GM18951 (cell line): ENCODE measurements around the gene PGM1.

Source experiments
- POLR2A ChIP-seq: IDR thresholded peaks from 4 replicates; pipeline ENCODE4 v1.6.1; 2011; ENCODE audit warnings: mild to moderate bottlenecking; ENCODE audit not compliant: insufficient read length, insufficient read depth; ENCODE audit errors: extremely low read depth
- in situ Hi-C: fragments of 300-500 bp; cut with MboI; formaldehyde crosslinking; loops from one replicate; pipeline ENCODE4 v1.12.0; 2022; ENCODE audit warnings: low sequenced_read_pairs, mixed read lengths, inconsistent platforms; ENCODE audit not compliant: unreplicated experiment

The PGM1 gene

DNA sequence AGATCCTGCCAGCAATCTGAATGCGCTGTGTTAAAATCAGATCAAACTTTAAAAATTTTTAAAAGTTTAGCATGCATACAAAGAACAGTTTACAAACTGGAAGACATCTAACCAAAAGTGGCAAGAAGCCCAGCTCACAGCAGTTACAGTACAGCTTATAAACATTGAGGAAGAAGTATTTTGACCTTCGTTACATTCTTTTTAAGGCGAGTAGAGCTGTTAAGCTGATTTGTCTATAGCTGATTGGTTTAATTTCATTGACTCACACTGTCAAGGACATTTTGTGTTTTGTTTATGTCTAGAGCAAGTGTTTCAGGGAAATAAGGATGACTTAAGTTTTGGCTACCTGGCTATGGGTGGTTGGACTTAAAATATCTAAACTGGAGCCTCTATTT, 3.0 kb upstream of the PGM1 start:
- no peak for TF ChIP-seq POLR2A
- in situ Hi-C loops = no loop called here

DNA sequence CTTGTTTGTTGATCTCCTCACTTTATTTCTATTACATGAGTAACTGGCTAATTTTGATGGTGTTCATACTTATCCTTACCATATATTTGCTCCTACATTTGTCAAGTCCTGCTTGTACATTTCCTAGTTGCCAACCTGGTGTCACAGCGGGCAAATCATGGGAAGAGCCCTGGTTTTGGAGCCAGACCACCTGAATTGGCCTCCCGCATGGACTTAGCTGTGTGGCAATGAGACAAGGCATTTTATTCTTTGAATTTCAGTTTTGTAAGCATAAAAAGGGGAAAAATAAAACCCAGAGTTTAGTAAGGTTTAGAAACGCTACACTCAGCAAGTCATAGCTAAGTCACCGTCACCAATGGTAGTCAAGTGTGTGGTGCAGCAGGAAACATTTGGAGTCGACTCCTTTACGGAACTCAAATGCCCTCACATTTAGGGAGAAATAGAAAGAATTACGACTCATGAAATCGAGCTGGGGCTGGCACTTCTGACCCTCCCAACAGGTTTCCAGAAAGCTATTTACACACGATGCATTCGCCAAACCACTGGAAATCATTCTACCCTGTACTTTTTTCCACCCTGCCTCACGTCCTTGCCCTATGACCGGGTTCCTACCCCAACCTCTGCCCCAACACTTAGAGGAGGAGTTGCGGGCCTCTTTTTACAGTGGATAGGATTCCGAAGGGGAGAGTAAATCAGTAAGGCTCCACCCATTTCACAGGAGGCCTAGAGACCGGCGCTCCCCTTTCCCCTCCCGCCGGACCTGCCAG, 492 bp upstream of the PGM1 start:
- in situ Hi-C loops = no loop called here
- TF ChIP-seq POLR2A = no peak

- peak; percentile 27 for TF ChIP-seq POLR2A
- in situ Hi-C loops = no loop called here
Observed at GRCh38 chr1:63593886-63594605, 835 bp downstream of the PGM1 start.

GRCh38 chr1:63595435-63595834, 2.2 kb downstream of the PGM1 start:
- TF ChIP-seq POLR2A = no peak
- in situ Hi-C loops = no loop called here

DNA sequence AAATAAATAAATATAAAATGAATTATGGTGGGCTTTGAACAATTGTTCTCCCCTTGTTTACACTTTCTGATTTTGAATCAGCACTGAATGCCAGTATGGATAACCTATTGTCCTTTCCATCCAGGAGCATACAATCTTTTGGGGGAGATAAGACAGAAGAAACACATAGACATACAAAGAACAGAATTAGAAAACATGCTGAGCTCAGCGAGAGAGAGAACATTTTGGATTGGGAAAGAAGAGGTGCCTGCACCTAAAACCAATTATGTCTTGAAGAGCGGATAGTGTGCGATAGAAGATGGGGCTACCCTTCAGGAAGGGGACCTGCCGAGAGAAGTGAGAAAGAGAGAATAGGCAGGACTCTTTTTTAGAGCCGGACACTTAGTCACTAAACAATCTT, 6.6 kb downstream of the PGM1 start:
- in situ Hi-C loops = no loop called here
- no peak for TF ChIP-seq POLR2A

GRCh38 chr1:63600248-63600647, 7.0 kb downstream of the PGM1 start:
- TF ChIP-seq POLR2A = no peak
- in situ Hi-C loops = no loop called here

DNA sequence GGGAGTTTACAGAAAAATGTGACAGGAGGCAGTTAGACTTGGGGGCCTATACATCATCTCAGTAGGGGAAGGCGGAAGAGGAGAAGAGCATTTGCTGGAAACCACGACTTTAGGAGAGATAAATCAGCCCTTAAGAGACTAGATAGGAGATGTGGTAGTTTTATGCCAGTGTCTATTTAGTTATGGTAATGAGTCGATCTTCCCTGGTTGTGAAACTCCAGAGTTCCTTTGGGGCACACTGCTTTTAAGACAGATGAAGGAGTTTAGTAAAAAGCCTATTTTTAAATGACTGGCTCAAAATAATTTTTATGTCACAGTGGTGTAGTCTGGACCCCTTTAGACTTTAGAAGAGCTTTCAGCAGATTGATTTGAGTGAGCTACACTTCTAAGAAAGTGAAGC, 7.8 kb downstream of the PGM1 start:
- in situ Hi-C loops = no loop called here
- TF ChIP-seq POLR2A = no peak

- TF ChIP-seq POLR2A = no peak
Observed at GRCh38 chr1:63601463-63601862, 8.3 kb downstream of the PGM1 start.

DNA sequence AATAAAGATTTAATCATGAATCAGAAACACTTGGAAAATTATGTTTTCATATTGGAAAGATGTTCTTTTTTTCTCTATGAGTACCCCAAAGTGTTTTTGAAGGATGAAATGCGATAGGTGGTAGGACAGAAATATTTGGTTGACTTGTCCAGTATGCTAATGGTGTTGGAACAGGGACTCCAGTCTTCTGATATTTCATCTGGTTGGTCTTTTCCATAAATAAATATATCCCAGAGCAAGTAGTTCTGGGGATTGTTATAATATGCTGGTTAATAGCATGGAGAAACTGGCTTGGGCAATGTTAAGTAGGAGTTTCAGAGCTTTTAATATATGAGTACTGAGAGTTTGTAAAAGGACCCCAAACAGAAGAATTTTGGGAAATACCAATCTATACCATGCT, 8.7 kb downstream of the PGM1 start:
- no peak for TF ChIP-seq POLR2A
- in situ Hi-C loops = no loop called here

More at GRCh38 chr1:63601463-63601862, 8.3 kb downstream of the PGM1 start:
- in situ Hi-C loops = no loop called here

GRCh38 chr1:63602629-63603028, 9.4 kb downstream of the PGM1 start:
- TF ChIP-seq POLR2A = no peak
- in situ Hi-C loops = no loop called here

GRCh38 chr1:63603810-63604209, 10.6 kb downstream of the PGM1 start:
- in situ Hi-C loops = no loop called here
- TF ChIP-seq POLR2A = no peak

DNA sequence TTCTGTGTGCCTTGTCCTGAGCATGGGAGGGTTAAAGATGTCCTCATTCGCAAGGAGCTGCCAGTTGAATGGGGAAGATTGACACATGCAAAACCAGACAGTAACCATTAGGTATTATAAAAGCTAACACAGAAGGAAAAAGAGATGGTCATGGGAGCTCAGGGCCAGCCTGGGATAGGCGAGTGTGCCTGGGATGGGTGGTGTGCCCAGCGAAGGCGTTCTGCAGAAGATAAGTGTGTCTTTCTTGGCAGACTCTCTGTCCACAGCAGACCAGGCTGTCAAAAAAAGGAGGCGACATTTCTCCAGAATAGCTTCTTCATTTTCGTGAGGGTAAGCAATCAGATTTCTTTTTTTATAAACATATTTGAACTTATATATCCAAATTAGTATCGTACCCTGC, 14.1 kb downstream of the PGM1 start:
- in situ Hi-C loops = no loop called here
- no peak for TF ChIP-seq POLR2A

- in situ Hi-C loops = no loop called here
- no peak for TF ChIP-seq POLR2A
Observed at GRCh38 chr1:63611231-63611630, 18.0 kb downstream of the PGM1 start.

DNA sequence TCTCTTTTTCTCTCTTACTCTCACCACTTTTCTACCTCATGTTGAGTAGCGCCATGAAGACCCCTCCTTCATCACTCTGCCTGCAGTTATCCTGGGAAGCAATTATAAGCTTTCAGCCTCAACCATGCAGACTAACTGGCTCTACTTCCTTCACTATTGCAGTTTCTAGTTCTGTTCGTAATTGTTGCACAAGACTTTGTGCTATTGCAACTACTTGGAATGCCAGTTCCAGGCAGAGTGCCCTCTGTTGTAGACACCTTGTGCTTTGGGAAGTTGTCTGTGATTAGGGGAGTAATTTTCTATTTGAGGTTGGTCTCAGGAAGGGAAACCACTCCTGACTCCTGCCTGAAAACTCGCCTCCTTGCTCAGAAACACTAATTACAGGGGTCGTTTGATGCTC, 19.4 kb downstream of the PGM1 start:
- in situ Hi-C loops = no loop called here
- TF ChIP-seq POLR2A = no peak

DNA sequence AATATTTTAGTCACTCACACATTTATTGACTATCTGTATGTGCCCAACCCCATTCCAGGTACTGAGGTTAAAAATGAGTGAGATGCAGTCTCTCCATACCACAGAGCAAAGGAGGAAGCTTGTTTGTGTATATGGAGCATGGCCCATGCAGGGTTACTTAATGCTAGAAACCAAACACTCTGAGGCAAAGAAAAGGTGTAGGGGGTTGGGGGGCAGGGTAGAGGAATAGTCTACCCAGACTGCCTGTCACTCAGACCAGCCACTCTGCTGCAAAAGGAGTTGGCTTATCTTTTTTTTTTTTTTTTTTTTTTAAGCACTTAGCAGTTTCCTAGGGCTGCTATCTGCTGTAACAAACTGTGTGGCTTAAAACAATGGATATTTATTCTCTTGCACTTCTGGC, 19.8 kb downstream of the PGM1 start:
- no peak for TF ChIP-seq POLR2A
- in situ Hi-C loops = no loop called here
